T-helper 22 cell (primary cell): ENCODE data around the gene CAPN12.

Experiments used
- DNase-seq: peaks from one replicate; pipeline ENCODE4 v3.0.0-alpha.2; 2020; ENCODE audit warnings: low read depth

Gene CAPN12

DNA sequence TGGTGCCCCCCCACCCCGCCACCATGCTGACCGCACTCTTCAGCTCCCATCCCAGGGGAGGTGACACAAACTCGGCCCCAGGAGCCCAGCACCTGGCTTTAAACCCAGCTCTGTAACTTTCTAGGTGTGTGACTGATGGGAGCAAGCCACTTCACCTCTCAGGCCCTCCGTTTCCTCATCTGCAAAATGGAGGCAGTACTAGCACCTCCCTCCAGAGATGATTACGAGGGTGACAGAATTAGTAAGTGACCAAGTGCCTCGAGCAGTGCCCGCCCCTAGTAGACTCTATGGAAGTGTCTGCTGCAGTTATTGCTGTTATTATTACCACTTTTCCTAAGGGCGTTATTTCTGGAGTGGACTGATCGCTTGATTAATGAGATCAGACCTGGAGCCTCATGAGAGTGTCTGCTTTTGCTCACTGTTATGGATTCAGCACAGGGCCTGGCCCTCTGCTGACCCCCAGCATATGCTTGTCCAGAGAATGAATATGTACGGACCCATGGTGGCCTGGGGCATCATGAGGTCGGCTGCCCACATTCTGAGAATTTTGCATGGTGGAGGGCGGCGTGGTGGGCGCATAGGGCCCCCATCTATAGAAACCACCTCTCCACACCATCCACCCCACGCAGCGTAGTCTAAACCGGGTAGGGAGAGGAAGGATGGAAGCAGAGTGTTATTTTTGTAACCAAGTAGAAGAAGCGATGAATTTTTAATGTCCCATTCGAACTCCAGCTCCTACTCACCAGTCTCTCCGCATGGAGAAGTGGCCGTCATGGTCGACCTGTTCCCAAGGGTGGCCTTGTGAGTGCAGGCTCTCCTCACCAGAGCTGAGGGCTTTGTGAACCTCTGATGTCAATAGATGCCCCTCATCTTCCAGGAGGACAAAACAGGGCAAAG is 48.2 kb downstream of the CAPN12 start:
- no peak for DNase-seq

DNA sequence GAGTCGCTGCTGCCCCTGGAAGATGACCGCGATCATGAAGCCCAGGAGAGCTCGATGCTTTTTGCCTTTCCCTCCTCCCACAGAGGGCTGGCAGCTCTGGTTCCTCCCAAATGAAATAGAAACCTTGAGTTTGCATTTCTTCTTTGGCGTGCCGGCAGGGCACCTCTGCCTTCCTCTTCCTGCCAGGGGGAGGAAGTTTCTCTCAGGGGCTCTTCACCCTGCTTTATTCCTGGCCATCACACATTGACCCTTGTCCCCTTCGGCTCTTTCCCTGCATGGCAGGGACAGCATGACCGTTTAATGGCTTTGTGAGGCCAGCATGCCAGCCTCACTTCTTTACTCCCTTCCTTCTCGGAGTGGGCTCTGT is 49.0 kb downstream of the CAPN12 start:
- no peak for DNase-seq

DNA sequence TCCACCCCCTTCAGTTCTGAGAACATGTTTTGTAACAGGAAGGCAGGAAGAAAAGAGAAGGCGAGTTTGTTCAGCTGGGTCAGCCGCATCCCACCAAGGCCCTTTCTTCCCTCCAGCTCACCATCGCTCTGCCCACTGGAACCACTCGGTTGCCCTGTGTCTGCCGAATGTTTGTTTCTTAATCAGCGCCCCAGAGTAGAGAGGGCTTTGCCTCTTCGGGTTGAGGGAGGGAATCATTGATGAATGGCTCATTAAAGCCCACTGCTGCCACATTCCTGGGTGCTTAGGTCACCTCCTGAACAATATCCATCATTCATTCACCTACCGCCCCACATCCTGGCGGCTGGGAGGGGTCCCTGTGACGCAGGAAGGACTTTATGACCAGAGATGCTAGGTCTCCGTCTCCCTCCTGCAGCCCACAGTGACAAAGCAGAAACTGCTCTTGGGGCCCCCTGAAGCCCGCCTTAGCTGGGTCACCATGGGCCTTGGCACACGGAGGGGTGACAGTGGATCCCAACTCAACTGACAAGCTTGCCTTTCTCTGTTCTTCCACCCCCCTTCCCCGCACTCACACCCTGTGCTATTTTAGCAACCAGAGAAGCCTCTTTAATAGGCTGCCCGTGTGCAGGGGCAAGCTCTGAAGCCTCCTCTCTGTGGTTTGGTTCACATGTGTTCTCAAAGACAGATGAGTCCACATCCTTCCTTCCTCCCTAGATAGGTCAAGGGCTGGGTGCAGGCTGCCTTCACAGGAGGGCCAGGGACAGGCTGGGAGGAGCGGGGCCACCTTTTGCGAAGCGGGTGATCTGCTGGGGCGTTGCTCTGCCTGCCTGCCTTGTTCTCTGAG is 50.7 kb downstream of the CAPN12 start:
- DNase-seq: peak; percentile 67

DNA sequence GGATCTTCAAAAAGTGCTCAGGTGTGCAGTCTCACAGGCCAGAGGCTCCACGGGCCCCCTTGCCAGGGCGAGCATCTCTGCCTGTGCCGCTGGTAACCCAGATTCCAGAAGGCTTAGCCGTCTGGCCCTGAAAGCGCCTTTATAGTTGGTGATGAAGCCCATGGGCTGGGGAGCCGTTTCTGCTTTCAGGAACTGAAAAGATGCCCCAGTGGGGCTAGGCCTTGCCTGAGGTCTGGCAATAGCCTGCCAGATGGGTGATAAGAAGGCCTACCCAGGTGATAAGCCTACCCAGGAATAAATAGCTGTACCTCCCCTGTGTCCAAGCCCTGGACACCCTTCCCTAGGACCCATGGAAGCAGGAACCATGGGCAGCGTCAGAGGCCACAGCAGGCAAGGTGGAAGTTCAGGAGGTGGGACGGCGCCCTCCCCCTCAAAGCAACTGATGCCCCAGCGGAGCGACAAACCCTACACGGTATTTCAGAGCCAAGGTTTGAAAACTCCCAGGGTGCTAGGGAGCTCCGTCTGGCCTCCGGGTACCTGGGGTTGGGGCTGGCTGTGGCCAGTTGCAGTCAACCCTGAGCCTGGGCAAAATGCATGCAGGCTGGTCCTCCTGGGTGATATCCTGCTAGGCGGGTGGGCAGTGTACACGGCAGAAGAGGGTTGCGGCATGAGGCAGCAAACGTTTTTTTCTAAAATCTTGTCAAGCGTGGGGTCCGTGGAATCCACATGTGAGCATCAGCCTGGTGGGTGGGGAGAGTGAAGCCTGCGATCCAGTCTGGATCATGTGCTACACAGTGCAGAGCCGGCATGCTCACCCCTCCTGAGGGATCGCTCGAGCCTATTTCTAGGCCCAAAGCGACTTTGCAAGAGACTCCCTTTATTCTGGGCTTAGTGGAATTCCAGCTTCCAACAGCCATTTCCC is 51.6 kb downstream of the CAPN12 start:
- no peak for DNase-seq

DNA sequence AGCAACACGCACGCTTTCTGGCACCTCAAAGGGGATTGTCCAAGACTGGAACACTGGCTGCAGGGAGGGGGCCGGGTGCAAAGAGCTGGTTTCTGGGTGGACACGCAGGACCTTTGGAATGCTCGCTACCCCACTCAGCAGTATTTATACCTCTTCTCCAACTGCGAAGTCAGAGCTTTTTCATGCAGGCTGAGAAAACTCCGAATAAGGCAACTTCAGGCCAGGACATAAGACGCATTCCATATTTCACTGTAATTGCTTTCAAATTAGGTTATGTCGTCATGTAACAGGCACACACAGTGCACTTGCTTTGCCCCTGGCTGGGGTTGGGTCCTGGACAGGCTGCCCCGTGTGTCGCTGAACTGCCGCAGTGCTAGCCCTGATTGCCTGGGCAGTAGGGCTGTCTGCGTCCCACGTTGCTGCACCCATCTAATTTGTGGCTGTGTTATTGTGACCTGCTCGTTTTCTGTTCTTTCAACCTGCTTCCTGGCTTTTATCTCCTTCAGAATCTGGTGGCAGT is 52.3 kb downstream of the CAPN12 start:
- no peak for DNase-seq

DNA sequence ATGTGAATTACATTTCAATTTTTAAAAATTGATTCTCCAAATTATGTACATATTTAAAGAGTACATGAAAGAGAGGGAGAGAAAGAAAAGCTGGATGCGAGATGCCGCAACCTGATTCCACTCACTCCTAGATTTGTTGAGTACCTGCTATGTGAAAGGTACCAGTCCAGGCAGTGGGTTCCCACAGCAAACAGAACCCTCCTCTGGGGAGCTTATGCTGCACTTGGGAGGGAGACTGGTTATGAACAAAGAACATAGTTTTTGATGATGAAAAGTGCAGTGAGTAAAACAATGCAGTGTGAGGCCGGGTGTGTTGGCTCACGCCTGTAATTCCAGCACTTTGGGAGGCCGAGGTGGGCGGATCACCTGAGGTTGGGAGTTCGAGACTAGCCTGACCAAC is 53.4 kb downstream of the CAPN12 start:
- no peak for DNase-seq

DNA sequence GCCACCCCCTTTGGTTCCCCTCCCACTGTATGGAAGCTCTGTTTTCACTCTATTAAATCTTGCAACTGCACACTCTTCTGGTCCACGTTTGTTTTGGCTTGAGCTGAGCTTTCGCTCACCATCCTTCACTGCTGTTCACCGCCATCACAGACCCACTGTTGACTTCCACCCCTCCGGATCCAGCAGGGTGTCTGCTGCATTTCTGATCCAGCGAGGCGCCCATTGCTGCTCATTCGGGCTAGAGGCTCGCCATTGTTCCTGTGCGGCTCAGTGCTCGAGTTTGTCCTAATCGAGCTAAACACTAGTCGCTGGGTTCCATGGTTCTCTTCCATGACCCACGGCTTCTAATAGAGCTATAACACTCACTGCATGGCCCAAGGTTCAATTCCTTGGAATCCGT is 54.1 kb downstream of the CAPN12 start:
- DNase-seq: no peak

DNA sequence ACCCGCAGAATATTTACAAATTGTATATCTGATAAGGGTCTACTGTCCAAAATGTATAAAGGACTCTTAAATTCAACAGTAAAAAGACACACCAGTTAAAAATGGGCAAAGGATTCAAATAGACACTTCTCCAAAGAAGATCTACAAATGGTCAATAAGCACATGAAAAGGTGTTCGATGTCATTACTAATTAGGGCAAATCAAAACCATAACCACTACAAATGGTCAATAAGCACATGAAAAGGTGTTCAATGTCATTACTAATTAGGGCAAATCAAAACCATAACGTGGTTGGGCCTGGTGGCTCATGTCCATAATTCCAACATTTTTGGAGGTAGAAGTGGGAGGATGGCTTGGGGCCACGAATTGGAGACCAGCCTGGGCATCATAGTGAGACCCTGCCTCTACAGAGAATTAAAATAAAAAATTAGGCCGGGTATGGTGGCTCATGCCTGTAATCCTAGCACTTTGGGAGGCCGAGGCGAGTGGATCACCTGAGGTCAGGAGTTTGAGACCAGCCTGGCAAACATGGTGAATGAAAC is 56.4 kb downstream of the CAPN12 start:
- no peak for DNase-seq

DNA sequence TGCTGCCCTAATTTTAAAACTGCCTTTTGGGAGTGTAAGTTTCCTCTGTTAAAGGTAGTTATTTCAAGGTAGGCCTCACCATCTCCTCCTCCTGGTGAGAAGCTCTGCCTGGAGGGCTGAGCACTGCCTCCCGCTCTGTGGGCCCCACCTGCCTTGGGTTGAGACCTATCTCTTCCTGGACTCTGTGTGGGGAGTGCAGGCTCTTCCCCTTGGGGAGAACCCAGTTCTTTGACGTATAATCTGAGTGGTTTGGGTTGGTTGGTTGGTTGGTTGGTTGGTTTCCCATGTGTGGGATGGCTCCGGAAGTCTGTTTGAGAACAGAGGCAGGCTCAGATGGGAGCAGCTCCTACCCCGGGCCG is 57.8 kb downstream of the CAPN12 start:
- peak; percentile 77 for DNase-seq

DNA sequence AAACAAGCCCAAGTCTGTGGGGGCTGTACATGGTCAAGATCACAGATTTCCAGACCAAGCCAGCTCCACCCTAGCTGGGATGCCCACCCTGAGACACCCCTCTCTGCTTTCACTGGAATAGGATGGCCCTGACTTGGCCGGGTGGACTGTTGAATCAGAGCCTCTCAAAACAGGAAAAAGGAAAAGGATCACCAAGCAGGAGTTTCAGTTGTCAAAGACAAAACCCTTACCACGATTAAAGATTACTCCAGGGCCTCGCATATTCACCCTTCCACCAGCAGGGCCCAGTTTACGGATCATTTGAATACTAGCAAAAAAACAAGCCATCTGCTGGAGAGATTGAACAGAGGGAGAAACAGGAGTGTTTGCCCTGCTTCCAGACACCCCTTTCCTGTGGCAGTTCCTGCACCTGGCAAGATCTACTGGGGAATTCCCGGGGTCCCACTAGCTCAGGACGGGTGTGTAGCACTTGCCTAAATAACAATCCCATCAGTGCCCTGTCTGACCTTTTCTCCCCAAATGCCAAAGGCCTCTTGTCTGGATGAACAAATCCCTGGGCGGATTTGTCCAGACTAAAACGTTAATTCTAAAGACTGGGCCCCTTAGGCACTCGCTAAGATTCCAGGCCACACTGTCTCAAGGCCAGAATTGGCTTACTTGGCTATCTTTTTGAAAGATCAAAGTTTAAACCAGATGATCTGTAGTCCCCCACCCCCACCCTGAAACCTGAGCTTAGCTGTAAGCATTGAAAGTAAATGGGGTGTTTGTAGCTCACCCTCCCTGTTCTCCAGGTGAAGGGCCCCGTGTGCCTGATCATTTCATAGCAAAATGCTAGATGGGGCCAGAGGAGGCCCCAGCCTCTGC is 58.4 kb downstream of the CAPN12 start:
- peak; percentile 37 for DNase-seq

DNA sequence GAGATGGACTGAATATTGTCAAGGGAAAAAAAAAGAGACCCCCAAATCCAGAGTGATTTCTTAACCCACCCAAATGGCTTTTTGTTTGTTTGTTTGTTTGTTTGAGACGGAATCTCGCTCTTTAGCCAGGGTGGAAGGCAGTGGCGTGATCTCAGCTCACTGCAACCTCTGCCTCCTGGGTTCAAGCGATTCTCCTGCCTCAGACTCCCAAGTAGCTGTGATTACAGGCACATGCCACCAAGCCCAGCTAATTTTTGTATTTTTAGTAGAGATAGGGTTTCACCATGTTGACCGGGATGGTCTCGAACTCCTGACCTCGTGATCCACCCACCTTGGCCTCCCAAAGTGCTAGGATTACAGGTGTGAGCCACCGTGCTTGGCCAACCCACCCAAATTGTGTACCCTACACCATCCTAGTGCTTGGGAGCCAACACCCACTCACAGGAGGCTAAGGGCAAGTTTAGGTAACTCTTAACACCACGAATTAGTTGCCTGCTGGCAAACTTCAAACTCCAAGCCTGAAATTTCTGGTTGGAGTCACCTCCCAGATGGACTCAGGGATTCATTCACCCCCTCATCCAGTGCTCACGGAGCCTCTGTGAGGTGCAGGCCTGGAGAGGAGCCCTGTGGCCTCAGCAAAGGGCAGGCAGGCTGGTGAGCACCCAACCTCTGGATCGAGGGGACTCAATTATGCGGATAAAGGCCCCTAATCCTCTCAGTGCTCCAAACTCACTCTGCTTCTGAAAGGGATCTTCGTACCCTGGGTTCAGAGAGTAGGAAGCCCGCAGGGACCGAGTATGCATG is 59.2 kb downstream of the CAPN12 start:
- DNase-seq: no peak

DNA sequence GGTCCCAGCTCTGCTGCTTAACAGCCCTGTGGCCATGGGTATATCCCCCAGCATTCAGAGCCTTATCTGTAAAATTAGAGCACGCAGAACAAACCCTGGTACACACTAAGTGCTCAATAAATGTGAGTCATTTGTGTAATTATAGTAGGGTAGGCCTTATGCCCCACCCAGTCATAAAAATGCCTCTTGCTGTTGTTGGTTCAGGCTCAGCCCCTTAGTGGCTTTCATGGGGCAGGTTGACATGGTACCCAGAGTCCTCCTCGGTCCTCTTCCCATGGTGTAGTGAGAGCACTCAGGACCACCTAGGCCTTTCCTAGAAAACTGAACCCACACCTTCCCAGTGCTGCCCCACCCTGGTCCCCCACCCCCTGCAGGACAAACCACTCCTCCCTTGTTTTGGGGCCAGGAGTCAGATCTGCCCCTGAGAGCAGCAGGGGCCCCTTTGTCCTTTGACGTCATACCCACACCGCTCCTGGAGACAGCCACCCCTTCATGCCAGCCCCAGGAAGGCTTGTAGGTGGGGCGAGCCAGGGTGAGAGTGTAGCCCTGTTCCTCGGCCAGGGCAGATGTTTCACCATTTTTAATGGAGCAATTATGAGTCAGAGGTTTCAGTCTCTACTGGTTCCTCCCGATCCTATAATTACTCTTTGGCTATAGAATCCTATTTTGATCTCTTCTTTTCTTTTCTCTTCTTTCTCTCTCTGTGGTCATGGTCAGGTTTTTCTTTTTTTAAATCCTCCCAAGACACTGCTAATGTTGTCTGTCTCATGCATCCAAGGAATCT is 60.0 kb downstream of the CAPN12 start:
- peak; percentile 67 for DNase-seq

DNA sequence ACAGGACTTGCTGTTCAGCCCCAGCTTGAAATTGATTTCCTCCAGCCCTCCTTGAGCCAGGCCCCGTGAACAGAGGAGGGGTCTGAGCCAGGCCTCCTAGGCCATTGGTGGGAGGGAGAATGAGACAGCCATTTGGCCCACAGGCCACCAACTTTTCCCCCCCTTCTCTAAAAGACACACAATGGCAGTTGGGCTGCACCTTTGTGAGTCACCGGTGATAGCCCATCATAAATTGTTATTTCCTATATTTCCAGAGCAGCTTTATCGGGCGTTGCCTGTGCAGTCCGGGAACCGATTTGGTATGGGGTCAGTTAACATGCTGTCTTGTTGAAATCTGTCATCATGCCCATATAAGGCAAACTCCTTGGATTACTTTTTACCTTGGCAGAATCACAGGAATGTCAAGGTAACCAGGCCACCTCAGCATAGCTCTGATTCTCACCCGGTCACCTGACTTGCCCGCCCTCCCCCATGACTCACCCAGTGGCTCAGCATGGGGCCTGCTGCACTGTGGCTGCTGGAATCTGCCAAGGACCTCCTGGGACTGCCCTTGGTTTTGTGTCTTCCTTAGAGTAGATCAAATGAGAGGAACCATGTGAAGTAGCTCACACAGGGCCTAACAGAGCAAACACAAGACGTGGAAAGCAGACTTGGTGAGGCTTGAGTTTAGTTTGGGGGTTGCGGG is 60.7 kb downstream of the CAPN12 start:
- DNase-seq: peak; percentile 84

DNA sequence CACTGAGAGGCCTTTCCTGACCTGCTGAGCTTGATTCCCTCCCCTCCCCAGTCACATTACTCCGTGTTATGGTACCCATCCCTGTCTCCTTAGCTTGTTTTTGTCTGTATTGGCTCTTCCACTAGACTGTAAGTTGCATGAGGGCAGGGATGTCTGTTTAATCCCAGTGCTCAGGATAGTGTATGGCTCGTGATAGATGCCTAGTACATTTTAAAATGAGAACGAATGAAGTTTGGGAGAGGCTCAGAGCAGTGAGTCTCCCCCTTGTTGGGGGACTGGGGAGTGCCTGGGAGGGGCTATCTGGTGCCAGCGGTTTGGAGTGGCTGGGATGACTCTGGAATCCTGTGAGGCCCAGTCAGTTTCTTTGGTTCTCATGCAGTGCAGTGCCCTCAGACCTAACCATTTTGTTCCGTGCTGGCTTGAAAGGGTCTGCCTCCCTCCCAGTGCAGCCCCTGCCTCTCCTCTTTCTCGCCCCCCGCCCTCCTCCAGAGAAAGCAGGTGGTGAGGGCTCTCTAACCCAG is 61.3 kb downstream of the CAPN12 start:
- no peak for DNase-seq

DNA sequence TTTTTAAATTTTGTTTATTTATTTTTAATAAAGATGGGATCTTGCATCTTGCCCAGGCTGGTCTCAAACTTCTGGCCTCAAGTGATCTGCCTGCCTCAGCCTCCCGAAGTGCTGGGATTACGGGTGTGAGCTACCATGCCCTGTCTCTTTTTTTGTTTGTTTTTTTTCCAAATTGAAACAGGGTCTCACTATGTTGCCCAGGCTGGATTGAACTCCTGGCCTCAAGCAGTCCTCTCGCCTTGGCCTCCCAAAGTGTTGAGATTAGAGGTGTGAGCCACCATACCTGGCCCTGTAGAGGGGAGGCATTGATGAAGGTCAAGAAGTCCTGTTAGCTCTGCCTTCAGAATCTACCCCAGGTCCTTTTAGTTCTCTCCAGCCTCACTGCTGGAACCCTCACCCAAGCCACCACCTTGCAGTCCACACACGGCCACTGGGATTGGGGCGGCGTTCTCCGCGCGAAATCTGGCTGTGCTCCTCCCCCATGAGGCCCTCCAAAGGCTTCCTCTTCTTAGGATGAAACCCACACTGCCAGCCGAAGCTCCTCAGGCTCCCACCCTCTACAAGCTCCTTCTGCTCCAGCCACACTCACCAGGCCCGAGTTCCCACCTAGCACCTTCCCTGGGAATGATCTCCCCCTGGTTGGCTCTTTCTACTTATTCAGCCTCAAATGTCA is 61.9 kb downstream of the CAPN12 start:
- no peak for DNase-seq
